Measurements from ENCODE around the gene C20orf96.

The C20orf96 gene

GRCh38 chr20:273884-274283 is 16.7 kb downstream of the C20orf96 start:
- Histone ChIP-seq H2AK5ac (ENCODE audit: low read depth, low read length) (no peak overlapping the region), H3K36me3 (replicated peaks in 1 of 2; ENCODE audit: control insufficient read depth in 2 of 2, insufficient read depth in 2 of 2, low read length in 2 of 2) (peaks cover 32 to 76% of the 10 kb centered on the region in 2 donors), H2BK5ac (ENCODE audit: low read length) (no peak overlapping the region)

GRCh38 chr20:272718-273117 is 17.8 kb downstream of the C20orf96 start:
- Histone ChIP-seq H2BK15ac (ENCODE audit: low read length) (no peak overlapping the region), H4K8ac (ENCODE audit: low read depth, low read length) (no peak overlapping the region), H2AFZ (ENCODE audit: low read length) (no peak overlapping the region), H2BK5ac (ENCODE audit: low read length) (no peak overlapping the region), H3K18ac (ENCODE audit: low read length) (no peak overlapping the region), H3K9me3 (replicated peaks in 1 of 2; ENCODE audit: control insufficient read depth in 2 of 2, insufficient read depth in 1 of 2, low read depth in 1 of 2, low read length in 2 of 2) (peaks cover 0 to 1% of the 10 kb centered on the region in 2 donors), H3K9ac (ENCODE audit: low read depth, low read length, poor library complexity) (no peak overlapping the region), H3K27ac (replicated peaks; ENCODE audit: low read length) (no peak overlapping the region), H3K4ac (ENCODE audit: low read length) (no peak overlapping the region), H2AK5ac (ENCODE audit: low read depth, low read length) (no peak overlapping the region), H2BK12ac (ENCODE audit: low read length) (no peak overlapping the region), H2BK120ac (ENCODE audit: low read depth, low read length) (no peak overlapping the region), H3K4me3 (ENCODE audit: low read length in 2 of 2) (no peak overlapping the region), H3K27me3 (ENCODE audit: control insufficient read depth in 3 of 3, insufficient read depth in 3 of 3, low read depth in 1 of 3, low read length in 3 of 3) (peaks cover 0 to 2% (median 0%) of the 10 kb centered on the region in 3 experiments), H3K4me1 (ENCODE audit: control insufficient read depth in 2 of 2, insufficient read depth in 1 of 2, low read depth in 1 of 2, low read length in 2 of 2) (no peaks in the 10 kb centered on the region), H3K23ac (ENCODE audit: low read depth, low read length, poor library complexity) (no peak overlapping the region), H4K91ac (ENCODE audit: low read depth, low read length, poor library complexity) (no peak overlapping the region), H3K14ac (ENCODE audit: low read length) (no peak overlapping the region), H3K79me1 (ENCODE audit: low read depth, low read length) (no peaks in the 10 kb centered on the region), H3K36me3 (replicated peaks in 1 of 2; ENCODE audit: control insufficient read depth in 2 of 2, insufficient read depth in 2 of 2, low read length in 2 of 2) (peaks cover 26 to 66% of the 10 kb centered on the region in 2 donors), H3K4me2 (ENCODE audit: insufficient read depth, low read length, poor library complexity, severe bottlenecking) (no peak overlapping the region)
- DNase-seq (ENCODE audit: low spot score), result no peak

More at GRCh38 chr20:273884-274283, 16.7 kb downstream of the C20orf96 start:
- Histone ChIP-seq H3K4me2 (ENCODE audit: insufficient read depth, low read length, poor library complexity, severe bottlenecking) (no peak overlapping the region), H3K14ac (ENCODE audit: low read length) (no peak overlapping the region), H3K9ac (ENCODE audit: low read depth, low read length, poor library complexity) (no peak overlapping the region), H3K18ac (ENCODE audit: low read length) (no peak overlapping the region), H2BK12ac (ENCODE audit: low read length) (no peak overlapping the region), H2BK120ac (ENCODE audit: low read depth, low read length) (no peak overlapping the region), H2BK15ac (ENCODE audit: low read length) (no peak overlapping the region), H4K91ac (ENCODE audit: low read depth, low read length, poor library complexity) (no peak overlapping the region), H3K79me1 (ENCODE audit: low read depth, low read length) (no peaks in the 10 kb centered on the region), H3K9me3 (replicated peaks in 1 of 2; ENCODE audit: control insufficient read depth in 2 of 2, insufficient read depth in 1 of 2, low read depth in 1 of 2, low read length in 2 of 2) (peaks cover 0 to 1% of the 10 kb centered on the region in 2 donors), H4K8ac (ENCODE audit: low read depth, low read length) (no peak overlapping the region), H3K4me1 (ENCODE audit: control insufficient read depth in 2 of 2, insufficient read depth in 1 of 2, low read depth in 1 of 2, low read length in 2 of 2) (no peaks in the 10 kb centered on the region), H3K4ac (ENCODE audit: low read length) (no peak overlapping the region), H3K23ac (ENCODE audit: low read depth, low read length, poor library complexity) (no peak overlapping the region), H2AFZ (ENCODE audit: low read length) (no peak overlapping the region), H3K4me3 (ENCODE audit: low read length in 2 of 2) (no peak overlapping the region), H3K27ac (replicated peaks; ENCODE audit: low read length) (no peak overlapping the region), H3K27me3 (ENCODE audit: control insufficient read depth in 3 of 3, insufficient read depth in 3 of 3, low read depth in 1 of 3, low read length in 3 of 3) (no peaks in the 10 kb centered on the region)
- no CpG with 5 or more reads among the region's 3 CpGs for WGBS, 2 donors (ENCODE audit: extremely low coverage in 2 of 2, insufficient read length in 2 of 2, insufficient replicate concordance in 1 of 2)
- no peak for DNase-seq (ENCODE audit: low spot score)

GRCh38 chr20:271528-271927 is 19.0 kb downstream of the C20orf96 start:
- Histone ChIP-seq H2BK120ac (ENCODE audit: low read depth, low read length) (no peak overlapping the region), H3K23ac (ENCODE audit: low read depth, low read length, poor library complexity) (no peak overlapping the region), H3K18ac (ENCODE audit: low read length) (no peak overlapping the region), H2AFZ (ENCODE audit: low read length) (no peak overlapping the region), H3K79me1 (ENCODE audit: low read depth, low read length) (no peaks in the 10 kb centered on the region), H3K4me2 (ENCODE audit: insufficient read depth, low read length, poor library complexity, severe bottlenecking) (no peak overlapping the region), H3K9ac (ENCODE audit: low read depth, low read length, poor library complexity) (no peak overlapping the region), H4K8ac (ENCODE audit: low read depth, low read length) (no peak overlapping the region), H3K36me3 (replicated peaks in 1 of 2; ENCODE audit: control insufficient read depth in 2 of 2, insufficient read depth in 2 of 2, low read length in 2 of 2) (peaks cover 15 to 54% of the 10 kb centered on the region in 2 donors), H3K9me3 (replicated peaks in 1 of 2; ENCODE audit: control insufficient read depth in 2 of 2, insufficient read depth in 1 of 2, low read depth in 1 of 2, low read length in 2 of 2) (peaks cover 0 to 1% of the 10 kb centered on the region in 2 donors), H4K91ac (ENCODE audit: low read depth, low read length, poor library complexity) (no peak overlapping the region), H2AK5ac (ENCODE audit: low read depth, low read length) (no peak overlapping the region), H2BK12ac (ENCODE audit: low read length) (no peak overlapping the region), H3K4ac (ENCODE audit: low read length) (no peak overlapping the region), H3K4me1 (ENCODE audit: control insufficient read depth in 2 of 2, insufficient read depth in 1 of 2, low read depth in 1 of 2, low read length in 2 of 2) (peaks cover 0 to 4% of the 10 kb centered on the region in 2 donors), H3K14ac (ENCODE audit: low read length) (no peak overlapping the region), H3K27me3 (ENCODE audit: control insufficient read depth in 3 of 3, insufficient read depth in 3 of 3, low read depth in 1 of 3, low read length in 3 of 3) (peaks cover 0 to 2% (median 0%) of the 10 kb centered on the region in 3 experiments), H3K4me3 (ENCODE audit: low read length in 2 of 2) (no peak overlapping the region), H2BK15ac (ENCODE audit: low read length) (no peak overlapping the region), H3K27ac (replicated peaks; ENCODE audit: low read length) (no peak overlapping the region), H2BK5ac (ENCODE audit: low read length) (no peak overlapping the region)
- DNase-seq (ENCODE audit: low spot score), result no peak

DNA sequence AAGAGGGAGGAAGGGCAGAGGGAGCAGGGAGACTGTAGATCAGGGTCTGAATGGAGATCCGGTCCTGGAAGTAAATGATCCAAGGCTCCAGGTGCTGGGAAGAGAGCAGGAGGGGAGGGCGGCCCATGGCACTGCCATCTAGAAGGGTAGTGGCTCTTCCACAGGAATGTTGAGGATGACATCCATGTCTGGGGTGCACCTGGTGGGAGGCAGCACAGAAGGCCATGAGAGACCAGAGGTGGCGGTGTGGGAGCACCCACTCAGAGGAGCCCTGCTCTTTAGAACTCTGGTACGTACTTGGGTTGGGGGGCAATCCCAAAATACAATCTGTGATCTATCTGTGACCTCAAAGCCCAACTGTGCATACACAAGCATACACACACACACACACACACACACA is 19.5 kb downstream of the C20orf96 start:
- H3K36me3 ChIP-seq (replicated peaks in 1 of 2; ENCODE audit: control insufficient read depth in 2 of 2, insufficient read depth in 2 of 2, low read length in 2 of 2), result peaks cover 10 to 49% of the 10 kb centered on the region in 2 donors
- peaks cover 0 to 4% of the 10 kb centered on the region in 2 donors for H3K4me1 ChIP-seq (ENCODE audit: control insufficient read depth in 2 of 2, insufficient read depth in 1 of 2, low read depth in 1 of 2, low read length in 2 of 2)
- WGBS, 2 donors (ENCODE audit: extremely low coverage in 2 of 2, insufficient read length in 2 of 2, insufficient replicate concordance in 1 of 2), result no CpG with 5 or more reads among the region's 4 CpGs

More for the DNA sequence above, 19.5 kb downstream of the C20orf96 start:
- Histone ChIP-seq H2BK12ac (ENCODE audit: low read length) (no peak overlapping the region), H3K9me3 (replicated peaks in 1 of 2; ENCODE audit: control insufficient read depth in 2 of 2, insufficient read depth in 1 of 2, low read depth in 1 of 2, low read length in 2 of 2) (peaks cover 0 to 1% of the 10 kb centered on the region in 2 donors), H3K27me3 (ENCODE audit: control insufficient read depth in 3 of 3, insufficient read depth in 3 of 3, low read depth in 1 of 3, low read length in 3 of 3) (peaks cover 0 to 2% (median 0%) of the 10 kb centered on the region in 3 experiments), H2BK120ac (ENCODE audit: low read depth, low read length) (no peak overlapping the region), H4K8ac (ENCODE audit: low read depth, low read length) (no peak overlapping the region), H3K14ac (ENCODE audit: low read length) (no peak overlapping the region), H4K91ac (ENCODE audit: low read depth, low read length, poor library complexity) (no peak overlapping the region), H2BK15ac (ENCODE audit: low read length) (no peak overlapping the region), H2BK5ac (ENCODE audit: low read length) (no peak overlapping the region), H3K79me1 (ENCODE audit: low read depth, low read length) (no peaks in the 10 kb centered on the region), H3K18ac (ENCODE audit: low read length) (no peak overlapping the region), H3K9ac (ENCODE audit: low read depth, low read length, poor library complexity) (no peak overlapping the region), H3K4me2 (ENCODE audit: insufficient read depth, low read length, poor library complexity, severe bottlenecking) (no peak overlapping the region), H3K23ac (ENCODE audit: low read depth, low read length, poor library complexity) (no peak overlapping the region), H3K4me3 (ENCODE audit: low read length in 2 of 2) (no peak overlapping the region), H2AFZ (ENCODE audit: low read length) (no peak overlapping the region), H2AK5ac (ENCODE audit: low read depth, low read length) (no peak overlapping the region), H3K27ac (replicated peaks; ENCODE audit: low read length) (no peak overlapping the region), H3K4ac (ENCODE audit: low read length) (no peak overlapping the region)
- no peak for DNase-seq (ENCODE audit: low spot score)

Measured in neuronal stem cell (in vitro differentiated cells).